IMR-90 (cell line): ENCODE results near the gene FAHD2A.

Experiments
- MAFK ChIP-seq: IDR thresholded peaks from 2 replicates; pipeline ENCODE4 v1.6.1; 2012; ENCODE audit warnings: low read depth, low read length, improper control_type of control experiment
- POLR2A ChIP-seq: IDR thresholded peaks from 2 replicates; pipeline ENCODE4 v1.6.1; 2012; ENCODE audit warnings: mild to moderate bottlenecking, low read depth, low read length
- RAD21 ChIP-seq: IDR thresholded peaks from 2 replicates; pipeline ENCODE4 v1.6.1; 2012; ENCODE audit warnings: low read length, improper control_type of control experiment
- SMC3 ChIP-seq: fragments of 150-350 bp; IDR thresholded peaks from 2 replicates; pipeline ENCODE4 v1.6.1; 2016; ENCODE audit warnings: low read depth, mild to moderate bottlenecking, antibody characterized with exemption, low read length, moderate library complexity
- TF ChIP-seq, protein P1 (sequence below): conservative IDR thresholded peaks from 2 replicates; pipeline ENCODE4 v1.5.1; 2012; ENCODE audit warnings: mild to moderate bottlenecking, low read depth, low read length, improper control_type of control experiment

DNA sequence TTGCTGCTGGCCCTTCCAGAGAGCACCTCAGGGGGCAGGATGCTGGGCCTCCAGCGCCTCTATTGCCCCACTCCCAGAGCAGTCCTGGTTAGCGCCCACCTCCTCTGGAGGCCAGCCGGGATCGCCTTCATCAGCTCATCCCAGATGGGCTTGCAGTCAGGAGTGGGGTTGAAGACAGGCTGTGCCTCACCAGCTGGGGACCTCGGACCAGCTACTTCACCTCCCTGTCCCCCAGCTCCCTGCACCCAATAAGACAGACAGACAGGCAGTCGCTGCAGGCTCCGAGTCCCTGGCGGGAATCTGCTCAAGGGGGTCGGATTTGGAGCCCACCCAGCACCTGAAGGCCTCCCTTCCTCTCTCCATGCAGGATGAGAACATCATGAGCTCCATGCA lies 18.9 kb upstream of the FAHD2A start:
- no peak for TF ChIP-seq MAFK
- TF ChIP-seq, protein P1, sequence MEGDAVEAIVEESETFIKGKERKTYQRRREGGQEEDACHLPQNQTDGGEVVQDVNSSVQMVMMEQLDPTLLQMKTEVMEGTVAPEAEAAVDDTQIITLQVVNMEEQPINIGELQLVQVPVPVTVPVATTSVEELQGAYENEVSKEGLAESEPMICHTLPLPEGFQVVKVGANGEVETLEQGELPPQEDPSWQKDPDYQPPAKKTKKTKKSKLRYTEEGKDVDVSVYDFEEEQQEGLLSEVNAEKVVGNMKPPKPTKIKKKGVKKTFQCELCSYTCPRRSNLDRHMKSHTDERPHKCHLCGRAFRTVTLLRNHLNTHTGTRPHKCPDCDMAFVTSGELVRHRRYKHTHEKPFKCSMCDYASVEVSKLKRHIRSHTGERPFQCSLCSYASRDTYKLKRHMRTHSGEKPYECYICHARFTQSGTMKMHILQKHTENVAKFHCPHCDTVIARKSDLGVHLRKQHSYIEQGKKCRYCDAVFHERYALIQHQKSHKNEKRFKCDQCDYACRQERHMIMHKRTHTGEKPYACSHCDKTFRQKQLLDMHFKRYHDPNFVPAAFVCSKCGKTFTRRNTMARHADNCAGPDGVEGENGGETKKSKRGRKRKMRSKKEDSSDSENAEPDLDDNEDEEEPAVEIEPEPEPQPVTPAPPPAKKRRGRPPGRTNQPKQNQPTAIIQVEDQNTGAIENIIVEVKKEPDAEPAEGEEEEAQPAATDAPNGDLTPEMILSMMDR = no peak
- no peak for TF ChIP-seq SMC3
- TF ChIP-seq POLR2A = no peak
- TF ChIP-seq RAD21 = no peak
